Epithelial cell of esophagus (primary cell): ENCODE data around the gene CHRNA4.

ENCODE experiments used
- DNase-seq: peaks from one replicate; pipeline ENCODE4 v3.0.0; 2010; ENCODE audit warnings: low read depth
- H3K4me3 ChIP-seq: 2 replicates; pipeline ENCODE4 v1.5.1; 2011; ENCODE audit warnings: mild to moderate bottlenecking, low read length, control low read depth
- TF ChIP-seq, protein P1 (sequence below): IDR thresholded peaks from 2 replicates; pipeline ENCODE4 v1.5.1; 2011; ENCODE audit warnings: low read depth, mild to moderate bottlenecking, low read length, control low read depth, inconsistent platforms; ENCODE audit not compliant: insufficient read depth; ENCODE audit errors: missing control alignments

CHRNA4 gene

DNA sequence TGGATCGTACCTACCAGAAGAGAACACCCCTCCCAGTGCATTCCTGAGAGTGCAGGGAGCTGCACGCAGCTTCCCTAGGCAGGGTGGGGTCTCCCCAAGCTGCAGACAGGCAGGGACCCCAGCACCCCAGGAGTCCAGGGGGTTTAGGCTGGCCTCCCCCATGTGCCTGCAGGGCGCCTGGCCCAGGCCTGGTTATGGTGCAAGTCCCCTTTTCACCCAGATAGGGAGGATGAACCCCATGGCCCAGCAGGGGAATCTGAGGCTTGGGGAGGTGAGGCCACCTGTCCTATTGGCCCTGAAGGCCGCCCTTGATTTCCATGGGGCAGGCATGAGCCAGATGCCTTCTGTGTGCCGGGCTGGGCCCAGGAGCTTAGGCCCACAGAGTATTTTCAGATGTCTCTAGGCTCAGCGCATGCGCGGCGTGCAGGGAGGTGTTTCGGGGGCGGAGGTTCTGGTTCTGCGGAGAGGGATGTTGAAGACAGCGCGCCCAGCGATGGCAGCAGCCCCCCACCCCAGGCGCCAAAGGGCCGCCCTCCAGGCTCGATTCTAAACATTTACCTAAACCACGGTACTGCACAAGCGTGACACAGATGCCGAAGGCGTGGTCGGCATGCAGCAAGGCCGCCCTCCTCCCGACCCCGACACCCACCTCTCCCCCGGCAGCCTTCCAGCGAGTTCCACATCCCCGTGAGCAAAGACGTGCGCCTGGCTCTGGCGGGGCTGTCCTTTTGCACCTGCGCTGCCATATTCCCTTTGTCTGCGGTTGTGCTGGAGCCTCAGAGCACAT is 38.8 kb downstream of the CHRNA4 start:
- DNase-seq: no peak
- H3K4me3 ChIP-seq: no peak overlapping the region
- TF ChIP-seq, protein P1, sequence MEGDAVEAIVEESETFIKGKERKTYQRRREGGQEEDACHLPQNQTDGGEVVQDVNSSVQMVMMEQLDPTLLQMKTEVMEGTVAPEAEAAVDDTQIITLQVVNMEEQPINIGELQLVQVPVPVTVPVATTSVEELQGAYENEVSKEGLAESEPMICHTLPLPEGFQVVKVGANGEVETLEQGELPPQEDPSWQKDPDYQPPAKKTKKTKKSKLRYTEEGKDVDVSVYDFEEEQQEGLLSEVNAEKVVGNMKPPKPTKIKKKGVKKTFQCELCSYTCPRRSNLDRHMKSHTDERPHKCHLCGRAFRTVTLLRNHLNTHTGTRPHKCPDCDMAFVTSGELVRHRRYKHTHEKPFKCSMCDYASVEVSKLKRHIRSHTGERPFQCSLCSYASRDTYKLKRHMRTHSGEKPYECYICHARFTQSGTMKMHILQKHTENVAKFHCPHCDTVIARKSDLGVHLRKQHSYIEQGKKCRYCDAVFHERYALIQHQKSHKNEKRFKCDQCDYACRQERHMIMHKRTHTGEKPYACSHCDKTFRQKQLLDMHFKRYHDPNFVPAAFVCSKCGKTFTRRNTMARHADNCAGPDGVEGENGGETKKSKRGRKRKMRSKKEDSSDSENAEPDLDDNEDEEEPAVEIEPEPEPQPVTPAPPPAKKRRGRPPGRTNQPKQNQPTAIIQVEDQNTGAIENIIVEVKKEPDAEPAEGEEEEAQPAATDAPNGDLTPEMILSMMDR: no peak

DNA sequence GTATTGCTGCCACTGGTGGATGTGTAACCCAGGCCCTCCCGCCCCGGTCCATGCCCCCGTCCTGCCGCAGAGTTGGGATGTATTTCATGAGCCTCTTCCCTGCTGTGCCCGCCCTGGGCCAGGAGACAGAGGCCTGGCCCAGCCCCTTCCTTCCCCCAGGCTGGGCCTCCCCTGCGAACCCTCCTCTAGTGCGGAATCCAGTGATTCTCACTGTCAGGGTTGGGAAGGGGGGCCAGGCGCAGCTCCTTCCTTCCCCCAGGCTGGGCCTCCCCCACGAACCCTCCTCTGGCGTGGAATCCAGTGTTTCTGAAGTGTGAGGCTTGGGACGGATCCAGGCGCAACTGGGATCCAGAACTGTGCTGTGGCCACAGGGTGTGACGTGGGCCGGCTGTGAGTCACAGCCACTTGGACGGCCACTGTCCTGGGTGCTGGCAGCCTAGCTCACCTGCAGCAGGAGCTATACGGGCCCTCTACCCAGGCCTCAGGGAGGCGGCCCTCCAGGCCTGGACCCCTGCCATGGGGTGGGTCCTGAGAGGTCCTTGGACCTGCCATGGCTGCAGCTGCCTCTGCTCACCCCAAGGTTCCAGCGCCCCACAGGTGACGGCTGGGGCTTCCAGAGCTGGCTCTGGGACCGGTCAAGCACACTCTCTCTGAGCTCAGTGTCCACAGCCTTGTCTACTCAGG is 39.9 kb downstream of the CHRNA4 start:
- TF ChIP-seq, protein P1: no peak
- DNase-seq: no peak
- no peak overlapping the region for H3K4me3 ChIP-seq

- TF ChIP-seq, protein P1: no peak
- DNase-seq: no peak
Measured at GRCh38 chr20:63320616-63321147, 40.5 kb downstream of the CHRNA4 start.

GRCh38 chr20:63320041-63320511 is 41.1 kb downstream of the CHRNA4 start:
- DNase-seq: no peak
- no peak overlapping the region for H3K4me3 ChIP-seq
- TF ChIP-seq, protein P1: no peak

More at GRCh38 chr20:63320616-63321147, 40.5 kb downstream of the CHRNA4 start:
- no peak overlapping the region for H3K4me3 ChIP-seq

DNA sequence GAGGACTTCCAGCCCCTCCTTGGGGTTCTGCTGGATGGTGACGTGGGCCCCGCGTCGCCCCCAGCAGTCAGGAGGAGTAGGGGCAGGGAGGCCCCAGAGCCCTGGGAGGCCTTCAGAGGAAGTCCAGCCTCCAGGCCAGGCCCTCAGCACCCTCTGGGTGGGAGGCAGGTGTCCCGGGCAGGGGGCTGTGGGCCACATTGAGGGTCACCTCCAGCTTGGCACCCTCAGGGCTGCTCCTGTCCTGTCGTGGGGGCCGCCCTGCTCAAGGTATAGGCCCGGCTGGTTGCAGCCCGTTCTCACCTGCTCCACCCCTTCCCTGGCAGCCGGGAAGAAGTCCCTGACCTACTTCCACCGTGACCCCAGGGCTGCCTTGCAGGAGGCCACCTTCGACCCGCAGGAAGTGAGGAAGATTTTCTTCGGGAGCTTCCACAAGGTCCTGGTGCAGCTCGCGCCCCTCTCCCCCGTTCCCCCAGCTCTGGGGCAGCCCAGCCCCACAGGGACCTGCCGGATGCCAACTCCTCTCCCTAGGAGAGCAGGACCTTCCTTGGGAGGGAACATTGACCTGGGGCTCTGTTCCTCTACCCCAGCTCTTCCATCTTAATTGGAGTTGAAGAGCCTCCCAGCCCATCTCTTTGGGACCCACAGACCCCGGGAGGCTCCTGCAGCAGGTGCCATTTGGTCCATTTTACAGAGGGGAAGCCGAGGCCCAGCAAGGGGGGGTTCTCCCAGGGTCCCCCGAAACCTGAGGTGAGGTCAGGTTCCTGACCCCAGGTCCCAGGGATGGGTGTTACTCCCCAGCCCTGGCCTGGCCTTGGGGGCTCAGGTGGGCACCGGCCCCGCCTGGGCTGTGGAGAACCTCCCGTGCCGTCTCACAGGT is 41.7 kb downstream of the CHRNA4 start:
- TF ChIP-seq, protein P1: no peak
- no peak for DNase-seq
- no peak overlapping the region for H3K4me3 ChIP-seq

- no peak for DNase-seq
- no peak overlapping the region for H3K4me3 ChIP-seq
- TF ChIP-seq, protein P1: no peak
Measured at GRCh38 chr20:63318391-63319163, 42.6 kb downstream of the CHRNA4 start.
